22Rv1 (cell line): ENCODE data around the gene SUSD5.

Source experiments
- ZFX ChIP-seq: fragments of 450-650 bp; IDR thresholded peaks from 2 replicates; pipeline ENCODE4 v1.6.1; 2017; ENCODE audit warnings: antibody characterized with exemption, borderline replicate concordance
- TF ChIP-seq, protein P1 (sequence below): fragments of 450-650 bp; IDR thresholded peaks from 2 replicates; pipeline ENCODE4 v1.5.1; 2017; ENCODE audit warnings: mild to moderate bottlenecking

DNA sequence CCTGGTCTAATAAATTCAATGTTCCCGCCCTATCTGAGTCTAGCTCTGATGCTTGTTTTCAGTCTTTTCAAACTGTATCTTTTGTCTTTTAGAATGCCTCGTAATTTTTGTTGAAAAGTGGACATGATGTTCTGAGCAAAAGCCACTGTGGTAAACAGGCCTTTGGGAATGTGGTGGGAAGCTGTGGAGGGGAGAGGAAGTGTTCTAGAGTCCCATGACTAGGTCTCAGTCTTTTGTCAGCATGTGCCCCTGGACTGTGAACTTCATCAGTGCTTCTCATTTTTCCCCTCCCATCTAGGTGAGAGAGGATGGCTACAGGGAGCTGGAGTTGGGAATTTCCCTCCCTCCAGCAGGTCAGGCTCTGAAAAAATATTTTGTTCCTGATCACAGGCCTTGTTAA, 33.7 kb downstream of the SUSD5 start:
- TF ChIP-seq, protein P1, sequence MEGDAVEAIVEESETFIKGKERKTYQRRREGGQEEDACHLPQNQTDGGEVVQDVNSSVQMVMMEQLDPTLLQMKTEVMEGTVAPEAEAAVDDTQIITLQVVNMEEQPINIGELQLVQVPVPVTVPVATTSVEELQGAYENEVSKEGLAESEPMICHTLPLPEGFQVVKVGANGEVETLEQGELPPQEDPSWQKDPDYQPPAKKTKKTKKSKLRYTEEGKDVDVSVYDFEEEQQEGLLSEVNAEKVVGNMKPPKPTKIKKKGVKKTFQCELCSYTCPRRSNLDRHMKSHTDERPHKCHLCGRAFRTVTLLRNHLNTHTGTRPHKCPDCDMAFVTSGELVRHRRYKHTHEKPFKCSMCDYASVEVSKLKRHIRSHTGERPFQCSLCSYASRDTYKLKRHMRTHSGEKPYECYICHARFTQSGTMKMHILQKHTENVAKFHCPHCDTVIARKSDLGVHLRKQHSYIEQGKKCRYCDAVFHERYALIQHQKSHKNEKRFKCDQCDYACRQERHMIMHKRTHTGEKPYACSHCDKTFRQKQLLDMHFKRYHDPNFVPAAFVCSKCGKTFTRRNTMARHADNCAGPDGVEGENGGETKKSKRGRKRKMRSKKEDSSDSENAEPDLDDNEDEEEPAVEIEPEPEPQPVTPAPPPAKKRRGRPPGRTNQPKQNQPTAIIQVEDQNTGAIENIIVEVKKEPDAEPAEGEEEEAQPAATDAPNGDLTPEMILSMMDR, result no peak
- TF ChIP-seq ZFX, result no peak
